DND-41 (cell line): ENCODE measurements around the gene PCNX1.
"Not testable (repeated sequence)": the region's sequence is repeated elsewhere in the genome, so short reads cannot be mapped to it uniquely, and the experiment has no call there.

Experiments
- ATAC-seq: fragments of 200-7000 bp; cut with Tn5 transposase; 3 replicates; pipeline ENCODE4 v1.9.1; 2021; ENCODE audit warnings: low read depth; ENCODE audit not compliant: insufficient read depth
- DNase-seq: peaks from one replicate; pipeline ENCODE4 v3.0.0-alpha.2; 2020
- H2AFZ ChIP-seq: 2 replicates; pipeline ENCODE4 v1.6.0; 2012; ENCODE audit warnings: low read depth, low read length
- H3K27ac ChIP-seq: 2 replicates; pipeline ENCODE4 v1.5.1; 2012; ENCODE audit warnings: low read length, inconsistent platforms
- H3K27me3 ChIP-seq: fragments of 200-600 bp; sonication (generic); 2 replicates; pipeline ENCODE4 v1.6.0; 2012; ENCODE audit warnings: low read length, mild to moderate bottlenecking, inconsistent platforms; ENCODE audit not compliant: insufficient read depth, poor library complexity
- H3K36me3 ChIP-seq: 2 replicates; pipeline ENCODE4 v1.5.1; 2012; ENCODE audit warnings: low read length, inconsistent platforms; ENCODE audit not compliant: insufficient read depth
- H3K4me1 ChIP-seq: 2 replicates; pipeline ENCODE4 v1.5.1; 2012; ENCODE audit warnings: mild to moderate bottlenecking, low read length; ENCODE audit not compliant: insufficient read depth
- H3K4me2 ChIP-seq: 2 replicates; pipeline ENCODE4 v1.6.0; 2012; ENCODE audit warnings: mild to moderate bottlenecking, moderate library complexity, low read length, inconsistent platforms; ENCODE audit not compliant: insufficient read depth
- H3K4me3 ChIP-seq, 2 experiments: fragments of 200-600 bp in 1 of 2; shearing (Covaris generic) in 1 of 2; 2 replicates each; pipeline ENCODE4 v1.5.1; 2012 to 2016; ENCODE audit warnings: inconsistent platforms in 2 of 2, low read length in 2 of 2, mild to moderate bottlenecking in 2 of 2, low read depth in 1 of 2, moderate library complexity in 1 of 2
- H3K79me2 ChIP-seq: 2 replicates; pipeline ENCODE4 v1.6.0; 2012; ENCODE audit warnings: low read length, inconsistent platforms; ENCODE audit not compliant: insufficient read depth
- H3K9ac ChIP-seq: 2 replicates; pipeline ENCODE4 v1.6.0; 2012; ENCODE audit warnings: low read depth, mild to moderate bottlenecking, inconsistent platforms, low read length, moderate library complexity
- H3K9me3 ChIP-seq: 2 replicates; pipeline ENCODE4 v1.5.1; 2012; ENCODE audit warnings: low read length, moderate library complexity, mild to moderate bottlenecking, inconsistent platforms; ENCODE audit not compliant: insufficient read depth, severe bottlenecking
- H4K20me1 ChIP-seq: 2 replicates; pipeline ENCODE4 v1.6.0; 2012; ENCODE audit warnings: low read length; ENCODE audit not compliant: insufficient read depth
- CTCF ChIP-seq: IDR thresholded peaks from 2 replicates; pipeline ENCODE4 v1.5.1; 2012; ENCODE audit warnings: borderline replicate concordance, low read length, moderate library complexity, mild to moderate bottlenecking; ENCODE audit not compliant: poor library complexity, severe bottlenecking; ENCODE audit errors: extremely low read depth
- EZH2 ChIP-seq: IDR thresholded peaks from 3 replicates; pipeline ENCODE4 v1.6.1; 2012; ENCODE audit warnings: borderline replicate concordance, low read depth, mild to moderate bottlenecking, moderate library complexity, low read length, inconsistent platforms; ENCODE audit not compliant: severe bottlenecking

The PCNX1 gene

DNA sequence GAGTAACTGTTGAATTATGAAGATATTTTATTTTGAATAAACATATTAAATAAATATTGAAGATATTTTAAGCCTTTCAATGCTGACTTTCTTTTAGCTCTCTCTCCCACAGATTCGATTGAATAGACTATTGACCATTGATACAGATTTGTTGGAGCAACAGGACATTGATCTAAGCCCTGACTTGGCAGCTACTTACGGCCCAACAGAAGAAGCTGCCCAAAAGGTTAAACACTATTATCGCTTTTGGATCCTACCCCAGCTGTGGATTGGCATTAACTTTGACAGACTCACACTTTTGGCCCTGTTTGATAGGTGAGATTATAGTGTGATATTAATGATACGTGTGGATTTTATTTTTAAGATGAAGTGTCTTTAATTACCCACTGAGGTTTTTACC is 105.6 kb downstream of the PCNX1 start:
- Histone ChIP-seq H3K4me2 (no peak overlapping the region), H4K20me1 (no peaks in the 10 kb centered on the region), H3K9me3 (no peaks in the 10 kb centered on the region), H3K36me3 (peaks cover 25% of the 10 kb centered on the region; the same call in 1 of the 2 replicates), H3K9ac (no peak overlapping the region), H3K27me3 (no peaks in the 10 kb centered on the region), H3K27ac (no peak overlapping the region), H2AFZ (no peak overlapping the region), H3K4me3 (no peak overlapping the region), H3K4me1 (no peaks in the 10 kb centered on the region), H3K79me2 (no peaks in the 10 kb centered on the region)
- no peak for ATAC-seq
- TF ChIP-seq CTCF (no peak), EZH2 (no peak)
- no peak for DNase-seq

DNA sequence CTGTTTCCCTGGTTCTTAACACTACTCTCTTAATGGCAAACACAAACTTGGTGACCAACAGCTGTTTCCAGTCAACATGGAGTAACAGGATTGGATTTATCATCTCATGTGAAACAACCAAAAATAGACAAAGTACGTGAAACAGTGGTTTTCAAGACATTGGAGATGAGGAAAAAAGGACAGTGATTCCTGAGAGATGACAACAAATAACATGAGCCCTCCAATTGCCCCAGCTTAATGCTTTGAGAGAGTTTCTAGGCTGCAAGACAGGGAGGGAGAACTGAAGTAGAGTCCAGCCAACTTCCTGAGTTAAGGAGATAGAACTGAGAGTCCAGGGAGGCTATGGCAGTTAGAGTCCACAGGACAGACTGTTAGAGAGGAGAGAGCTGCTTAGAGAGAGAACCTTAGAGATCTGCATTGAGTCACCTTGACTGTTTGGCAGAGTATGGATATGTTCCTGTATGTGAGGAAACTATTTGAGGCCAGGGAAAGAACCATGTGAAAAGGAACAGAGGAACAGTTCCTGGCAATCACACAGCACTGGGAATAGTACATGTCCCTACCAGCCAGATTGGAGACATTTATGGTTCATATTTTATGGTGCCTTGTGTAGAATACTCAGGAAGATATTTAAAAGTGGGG is 106.4 kb downstream of the PCNX1 start:
- Histone ChIP-seq H2AFZ (no peak overlapping the region), H3K4me1 (no peaks in the 10 kb centered on the region), H3K27ac (no peak overlapping the region), H3K9me3 (no peaks in the 10 kb centered on the region), H3K36me3 (peaks cover 26% of the 10 kb centered on the region; the same call in 1 of the 2 replicates), H3K4me2 (no peak overlapping the region), H3K27me3 (no peaks in the 10 kb centered on the region), H3K9ac (no peak overlapping the region), H3K79me2 (no peaks in the 10 kb centered on the region), H4K20me1 (no peaks in the 10 kb centered on the region), H3K4me3 (no peak overlapping the region)
- DNase-seq, result no peak
- ATAC-seq, result no peak
- TF ChIP-seq EZH2 (no peak), CTCF (no peak)

GRCh38 chr14:71019917-71020316 is 112.7 kb downstream of the PCNX1 start:
- H3K9me3 ChIP-seq, H3K27ac ChIP-seq, H4K20me1 ChIP-seq, DNase-seq, H3K27me3 ChIP-seq, H3K79me2 ChIP-seq, H3K9ac ChIP-seq, ATAC-seq, H3K4me2 ChIP-seq, H3K4me1 ChIP-seq, H3K4me3 ChIP-seq, H2AFZ ChIP-seq: not testable (repeated sequence)
- H3K36me3 ChIP-seq, result peaks cover 34% of the 10 kb centered on the region

DNA sequence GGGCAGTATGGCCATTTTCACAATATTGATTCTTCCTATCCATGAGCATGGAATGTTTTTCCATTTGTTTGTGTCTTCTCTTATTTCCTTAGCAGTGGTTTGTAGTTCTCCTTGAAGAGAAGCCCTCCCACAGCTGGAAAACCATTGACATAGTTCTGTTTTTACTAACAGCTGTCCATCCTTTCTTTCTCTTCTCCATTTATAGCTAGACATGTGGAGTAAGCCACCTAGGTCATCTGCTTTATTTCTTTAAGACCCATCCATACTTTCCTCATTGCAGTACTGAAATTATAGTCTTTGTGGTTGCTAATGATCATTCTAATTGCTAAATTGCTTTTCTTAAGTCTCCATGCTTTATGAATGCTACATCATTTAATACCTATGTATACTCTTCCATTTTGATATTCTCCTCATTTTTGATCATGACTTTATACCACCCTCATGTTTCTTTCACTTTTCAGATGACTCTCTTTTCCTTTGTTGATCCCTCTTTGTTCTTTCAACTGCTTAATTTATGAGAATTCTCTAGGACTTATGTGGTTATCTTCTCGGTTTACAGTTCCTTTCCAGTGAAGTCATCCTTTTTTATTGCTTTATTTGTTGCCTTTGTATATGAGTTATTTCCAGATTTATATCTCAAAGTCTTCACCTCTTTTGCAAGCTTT is 114.2 kb downstream of the PCNX1 start:
- TF ChIP-seq CTCF, result no peak
- no peak for TF ChIP-seq EZH2
- Histone ChIP-seq H3K79me2 (no peaks in the 10 kb centered on the region), H3K4me1 (no peaks in the 10 kb centered on the region), H2AFZ (no peak overlapping the region), H4K20me1 (no peaks in the 10 kb centered on the region), H3K36me3 (peaks cover 28% of the 10 kb centered on the region), H3K9ac (no peak overlapping the region), H3K9me3 (no peaks in the 10 kb centered on the region), H3K27me3 (no peaks in the 10 kb centered on the region), H3K4me2 (no peak overlapping the region), H3K27ac (no peak overlapping the region), H3K4me3 (no peak overlapping the region)
- no peak for DNase-seq
- ATAC-seq, result no peak
